Colonic mucosa (tissue), 4 donors: ENCODE measurements around the gene SEC16A. TPM values are rescaled to one million over a fixed set of nuclear protein-coding genes. Genes with fewer than 3 reads are reported as not detected.

Experiments
- DNase-seq: peaks from one replicate; pipeline ENCODE4 v3.0.0-alpha.2; 2020
- H3K27ac ChIP-seq: fragments of 200-600 bp; one replicate; pipeline ENCODE4 v1.8.0; 2021
- H3K27me3 ChIP-seq: fragments of 200-600 bp; one replicate; pipeline ENCODE4 v1.8.0; 2021
- H3K36me3 ChIP-seq: fragments of 200-600 bp; one replicate; pipeline ENCODE4 v1.8.0; 2021
- H3K4me1 ChIP-seq: fragments of 200-600 bp; one replicate; pipeline ENCODE4 v1.8.0; 2021; ENCODE audit warnings: mild to moderate bottlenecking
- H3K4me3 ChIP-seq: fragments of 200-600 bp; one replicate; pipeline ENCODE4 v1.8.0; 2021
- H3K9ac ChIP-seq, 2 donors: one replicate each; pipeline ENCODE4 v1.7.0; 2013; ENCODE audit warnings: control low read depth in 2 of 2, low read depth in 2 of 2, low read length in 2 of 2
- H3K9me3 ChIP-seq: fragments of 200-600 bp; one replicate; pipeline ENCODE4 v1.8.0; 2021
- CTCF ChIP-seq: fragments of 200-600 bp; IDR thresholded peaks from one replicate; pipeline ENCODE4 v1.8.0; 2022; ENCODE audit warnings: antibody characterized with exemption, mild to moderate bottlenecking
- intact Hi-C: fragments of 100-400 bp; cut with DNase I; formaldehyde crosslinking; loops from one replicate; pipeline ENCODE4 v1.14.1; 2022
- total RNA-seq, 2 donors: library from RNA; stranded (reverse); fragmentation: NEBNext Ultra II Directional in 1 of 2; extraction: Animal tissue kit (Norgen Biotek cat#: 25700) in 1 of 2; gene quantifications; one replicate each; pipeline ENCODE4 v1.2.1, GENCODE V29; 2021
- donor health status: healthy.
- donor health status: DM: no; HTN: no; CAD: no.
- donor health status: DM: no; HTN: no; CAD: no.

SEC16A gene
- total RNA-seq, 2 donors from 2014 or later, result 66.2 to 104 TPM

GRCh38 chr9:136529516-136530460 is 46.9 kb upstream of the SEC16A start:
- H3K36me3 ChIP-seq, result no peaks in the 10 kb centered on the region
- peak overlapping the region; percentile 48 to 68 for H3K9ac ChIP-seq
- TF ChIP-seq CTCF, result no peak
- H3K27me3 ChIP-seq, result no peaks in the 10 kb centered on the region
- intact Hi-C loops, result no loop called here
- H3K27ac ChIP-seq, result peak overlapping the region; percentile 42
- peak; percentile 56 for DNase-seq
- no peaks in the 10 kb centered on the region for H3K9me3 ChIP-seq
- peaks cover 75% of the 10 kb centered on the region for H3K4me1 ChIP-seq
- H3K4me3 ChIP-seq, result no peak overlapping the region

GRCh38 chr9:136528716-136529341 is 46.0 kb upstream of the SEC16A start:
- H3K4me3 ChIP-seq, result no peak overlapping the region
- no peaks in the 10 kb centered on the region for H3K9me3 ChIP-seq
- H3K9ac ChIP-seq, result peak overlapping the region in 1 of 2 donors; percentile 3
- no peaks in the 10 kb centered on the region for H3K27me3 ChIP-seq
- peaks cover 73% of the 10 kb centered on the region for H3K4me1 ChIP-seq
- no peaks in the 10 kb centered on the region for H3K36me3 ChIP-seq
- H3K27ac ChIP-seq, result peak overlapping the region; percentile 42
- intact Hi-C loops, result no loop called here
- DNase-seq, result no peak
- TF ChIP-seq CTCF, result no peak

- Histone ChIP-seq H3K9me3 (no peaks in the 10 kb centered on the region), H3K27ac (peak overlapping the region; percentile 85), H3K4me1 (peaks cover 73% of the 10 kb centered on the region), H3K36me3 (no peaks in the 10 kb centered on the region), H3K9ac (peak overlapping the region; percentile 68 to 83), H3K27me3 (no peaks in the 10 kb centered on the region), H3K4me3 (peak overlapping the region; percentile 12)
- TF ChIP-seq CTCF, result no peak
- DNase-seq, result peak; percentile 88
- intact Hi-C loops, result no loop called here
These were observed 45.2 kb upstream of the SEC16A start for GRCh38 chr9:136527721-136528710.

GRCh38 chr9:136527131-136527530 is 44.3 kb upstream of the SEC16A start:
- Histone ChIP-seq H3K9me3 (no peaks in the 10 kb centered on the region), H3K9ac (peak overlapping the region; percentile 68 to 83), H3K27ac (peak overlapping the region; percentile 85), H3K4me1 (peaks cover 70% of the 10 kb centered on the region), H3K4me3 (peak overlapping the region; percentile 12), H3K27me3 (no peaks in the 10 kb centered on the region), H3K36me3 (no peaks in the 10 kb centered on the region)
- no peak for DNase-seq
- intact Hi-C loops, result no loop called here
- TF ChIP-seq CTCF, result no peak

- H3K4me1 ChIP-seq, result peaks cover 67% of the 10 kb centered on the region
- H3K9ac ChIP-seq, result peak overlapping the region; percentile 68 to 83
- no peaks in the 10 kb centered on the region for H3K27me3 ChIP-seq
- H3K9me3 ChIP-seq, result no peaks in the 10 kb centered on the region
- peak; percentile 88 for DNase-seq
- intact Hi-C loops, result no loop called here
- no peak for TF ChIP-seq CTCF
- H3K36me3 ChIP-seq, result no peaks in the 10 kb centered on the region
- peak overlapping the region; percentile 85 for H3K27ac ChIP-seq
- no peak overlapping the region for H3K4me3 ChIP-seq
These were observed 43.8 kb upstream of the SEC16A start for GRCh38 chr9:136526625-136527066.
